Measurements from ENCODE around the gene FAM149A.

DNA sequence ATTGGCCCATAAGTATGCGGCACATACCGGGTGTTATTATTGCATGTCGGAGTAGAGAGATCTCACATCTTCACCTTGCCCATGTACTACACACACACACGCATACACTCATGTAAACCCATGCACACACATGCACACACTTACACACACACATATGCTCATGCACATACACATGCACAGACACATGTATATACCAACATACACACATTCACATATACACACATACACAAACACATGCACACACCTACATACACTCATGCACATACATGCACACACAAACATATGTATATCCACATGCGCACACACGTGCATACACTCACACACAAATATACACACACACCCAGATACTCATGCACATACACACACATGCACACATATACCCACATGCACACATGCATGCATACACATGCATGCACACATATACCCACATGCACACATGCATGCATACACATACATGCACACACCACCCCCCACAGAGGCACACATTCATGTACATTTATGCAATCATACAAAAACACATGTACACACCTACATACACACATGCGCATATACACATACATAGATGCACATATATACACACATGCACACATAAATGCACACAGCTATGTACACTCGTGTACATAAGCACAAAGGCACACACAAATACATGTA lies 98.1 kb downstream of the FAM149A start:
- TF ChIP-seq, protein P1, sequence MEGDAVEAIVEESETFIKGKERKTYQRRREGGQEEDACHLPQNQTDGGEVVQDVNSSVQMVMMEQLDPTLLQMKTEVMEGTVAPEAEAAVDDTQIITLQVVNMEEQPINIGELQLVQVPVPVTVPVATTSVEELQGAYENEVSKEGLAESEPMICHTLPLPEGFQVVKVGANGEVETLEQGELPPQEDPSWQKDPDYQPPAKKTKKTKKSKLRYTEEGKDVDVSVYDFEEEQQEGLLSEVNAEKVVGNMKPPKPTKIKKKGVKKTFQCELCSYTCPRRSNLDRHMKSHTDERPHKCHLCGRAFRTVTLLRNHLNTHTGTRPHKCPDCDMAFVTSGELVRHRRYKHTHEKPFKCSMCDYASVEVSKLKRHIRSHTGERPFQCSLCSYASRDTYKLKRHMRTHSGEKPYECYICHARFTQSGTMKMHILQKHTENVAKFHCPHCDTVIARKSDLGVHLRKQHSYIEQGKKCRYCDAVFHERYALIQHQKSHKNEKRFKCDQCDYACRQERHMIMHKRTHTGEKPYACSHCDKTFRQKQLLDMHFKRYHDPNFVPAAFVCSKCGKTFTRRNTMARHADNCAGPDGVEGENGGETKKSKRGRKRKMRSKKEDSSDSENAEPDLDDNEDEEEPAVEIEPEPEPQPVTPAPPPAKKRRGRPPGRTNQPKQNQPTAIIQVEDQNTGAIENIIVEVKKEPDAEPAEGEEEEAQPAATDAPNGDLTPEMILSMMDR (IDR thresholded peaks at IDR 0.05; ENCODE audit: insufficient read depth, low read length, poor library complexity, severe bottlenecking), result no peak
- no peak for TF ChIP-seq EZH2phosphoT487 (conservative IDR thresholded peaks at IDR 0.05; ENCODE audit: low read length)
